ENCODE measurements around the gene FOXR2. TPM values are rescaled to one million over a fixed set of nuclear protein-coding genes. Genes with fewer than 3 reads are reported as not detected.

The FOXR2 gene
- not detected in 2 replicates for total RNA-seq

GRCh38 chrX:55623100-55623499, at the start of gene FOXR2:
Gene FOXR2 (plus strand): TSS chrX:55623400. CDS start chrX:55623712, 312 bp downstream.

Other genes with a start within 250 kb of the FOXR2 start
- 36.7 and 38.1 TPM in 2 replicates for gene MAGEH1, start 171.3 kb upstream of the FOXR2 start, total RNA-seq
- 1.1 and 1.9 TPM in 2 replicates for gene USP51, start 133.6 kb upstream of the FOXR2 start, total RNA-seq
- gene RRAGB, start 94.3 kb downstream of the FOXR2 start, total RNA-seq = 40.5 and 53.8 TPM in 2 replicates

Measured in smooth muscle cell of bladder (primary cell).